ES-I3 (cell line): ENCODE measurements around the gene LASP1NB.

Source experiments
- H3K36me3 ChIP-seq: 2 replicates; pipeline ENCODE4 v1.6.1; 2013; ENCODE audit warnings: mild to moderate bottlenecking, low read length, control low read depth, moderate library complexity; ENCODE audit not compliant: insufficient read depth
- H3K4me1 ChIP-seq: 2 replicates; pipeline ENCODE4 v1.6.1; 2013; ENCODE audit warnings: mild to moderate bottlenecking, control low read depth, low read length; ENCODE audit not compliant: insufficient read depth
- H3K9ac ChIP-seq: 2 replicates; pipeline ENCODE4 v1.6.1; 2013; ENCODE audit warnings: low read depth, mild to moderate bottlenecking, low read length, moderate library complexity
- H3K9me3 ChIP-seq: 2 replicates; pipeline ENCODE4 v1.6.1; 2013; ENCODE audit warnings: mild to moderate bottlenecking, low read length, moderate library complexity; ENCODE audit not compliant: control insufficient read depth, insufficient read depth

Gene LASP1NB

GRCh38 chr17:38890410-38890746 lies 35.0 kb upstream of the LASP1NB start:
- no peak overlapping the region for H3K9ac ChIP-seq
- 0 out of 2 replicates have a peak, but pooled peaks cover 2% of the 10 kb centered on the region for H3K36me3 ChIP-seq
- H3K4me1 ChIP-seq: peaks cover 6% of the 10 kb centered on the region
- no peaks in the 10 kb centered on the region for H3K9me3 ChIP-seq

GRCh38 chr17:38891441-38891840 lies 34.0 kb upstream of the LASP1NB start:
- Histone ChIP-seq H3K9ac (no peak overlapping the region), H3K9me3 (no peaks in the 10 kb centered on the region), H3K36me3 (0 out of 2 replicates have a peak, but pooled peaks cover 2% of the 10 kb centered on the region), H3K4me1 (no peaks in the 10 kb centered on the region; the same call in 1 of the 2 replicates)

GRCh38 chr17:38892083-38892482 lies 33.3 kb upstream of the LASP1NB start:
- Histone ChIP-seq H3K36me3 (peaks cover 6% of the 10 kb centered on the region; the same call in 1 of the 2 replicates), H3K4me1 (no peaks in the 10 kb centered on the region; the same call in 1 of the 2 replicates), H3K9me3 (no peaks in the 10 kb centered on the region), H3K9ac (no peak overlapping the region)

- Histone ChIP-seq H3K9ac (no peak overlapping the region), H3K36me3 (peaks cover 9% of the 10 kb centered on the region; the same call in 1 of the 2 replicates), H3K4me1 (no peaks in the 10 kb centered on the region; the same call in 1 of the 2 replicates), H3K9me3 (no peaks in the 10 kb centered on the region)
Observed at GRCh38 chr17:38892620-38893019, 32.8 kb upstream of the LASP1NB start.

- no peaks in the 10 kb centered on the region; the same call in 1 of the 2 replicates for H3K4me1 ChIP-seq
- no peaks in the 10 kb centered on the region for H3K9me3 ChIP-seq
- H3K36me3 ChIP-seq: peaks cover 9% of the 10 kb centered on the region; the same call in 1 of the 2 replicates
- H3K9ac ChIP-seq: no peak overlapping the region
Observed at GRCh38 chr17:38893113-38893512, 32.3 kb upstream of the LASP1NB start.

- no peak overlapping the region for H3K9ac ChIP-seq
- H3K9me3 ChIP-seq: no peaks in the 10 kb centered on the region
- H3K4me1 ChIP-seq: no peaks in the 10 kb centered on the region; the same call in 1 of the 2 replicates
- H3K36me3 ChIP-seq: peaks cover 12% of the 10 kb centered on the region
Observed at GRCh38 chr17:38893607-38894006, 31.8 kb upstream of the LASP1NB start.

GRCh38 chr17:38894276-38894675 lies 31.1 kb upstream of the LASP1NB start:
- no peaks in the 10 kb centered on the region for H3K9me3 ChIP-seq
- no peak overlapping the region for H3K9ac ChIP-seq
- H3K4me1 ChIP-seq: no peaks in the 10 kb centered on the region; the same call in 1 of the 2 replicates
- H3K36me3 ChIP-seq: peaks cover 13% of the 10 kb centered on the region

- Histone ChIP-seq H3K4me1 (peaks cover 10% of the 10 kb centered on the region), H3K9me3 (no peaks in the 10 kb centered on the region), H3K36me3 (peaks cover 11% of the 10 kb centered on the region), H3K9ac (no peak overlapping the region)
Observed at GRCh38 chr17:38896346-38896954, 29.0 kb upstream of the LASP1NB start.

GRCh38 chr17:38897176-38897575 lies 28.2 kb upstream of the LASP1NB start:
- Histone ChIP-seq H3K36me3 (peaks cover 12% of the 10 kb centered on the region), H3K4me1 (peaks cover 10% of the 10 kb centered on the region), H3K9me3 (no peaks in the 10 kb centered on the region), H3K9ac (no peak overlapping the region)

- Histone ChIP-seq H3K9me3 (no peaks in the 10 kb centered on the region), H3K4me1 (peaks cover 10% of the 10 kb centered on the region), H3K36me3 (peaks cover 15% of the 10 kb centered on the region), H3K9ac (no peak overlapping the region)
Observed at GRCh38 chr17:38897671-38898290, 27.6 kb upstream of the LASP1NB start.

GRCh38 chr17:38898291-38898679 lies 27.1 kb upstream of the LASP1NB start:
- Histone ChIP-seq H3K9ac (no peak overlapping the region), H3K4me1 (peaks cover 10% of the 10 kb centered on the region), H3K36me3 (peaks cover 15% of the 10 kb centered on the region), H3K9me3 (no peaks in the 10 kb centered on the region)

GRCh38 chr17:38898812-38899348 lies 26.5 kb upstream of the LASP1NB start:
- no peaks in the 10 kb centered on the region for H3K9me3 ChIP-seq
- H3K9ac ChIP-seq: no peak overlapping the region
- H3K36me3 ChIP-seq: peaks cover 21% of the 10 kb centered on the region
- peaks cover 10% of the 10 kb centered on the region for H3K4me1 ChIP-seq

GRCh38 chr17:38899421-38899820 lies 26.0 kb upstream of the LASP1NB start:
- Histone ChIP-seq H3K9me3 (no peaks in the 10 kb centered on the region), H3K36me3 (peaks cover 21% of the 10 kb centered on the region), H3K4me1 (peaks cover 10% of the 10 kb centered on the region), H3K9ac (no peak overlapping the region)

- peaks cover 10% of the 10 kb centered on the region for H3K4me1 ChIP-seq
- no peak overlapping the region for H3K9ac ChIP-seq
- H3K36me3 ChIP-seq: peaks cover 21% of the 10 kb centered on the region
- H3K9me3 ChIP-seq: no peaks in the 10 kb centered on the region
Observed at GRCh38 chr17:38900978-38901656, 24.3 kb upstream of the LASP1NB start.
